ENCODE data around the gene ATP5PD.

GRCh38 chr17:75090871-75091854, 44.4 kb upstream of the ATP5PD start:
- TF ChIP-seq POLR2AphosphoS5 (IDR thresholded peaks at IDR 0.05) (no peak), POLR2A (IDR thresholded peaks at IDR 0.05) (peak in 1 of 4 donors; percentile 11), CTCF (IDR thresholded peaks at IDR 0.05) (no peak), EP300 (IDR thresholded peaks at IDR 0.05) (no peak)
